NK-92 (cell line): ENCODE results near the gene KRT3.

Experiments used
- DNase-seq: peaks from one replicate; lab custom pipeline; 2025; ENCODE audit not compliant: unreplicated experiment; lab: John Stamatoyannopoulos, UW

KRT3 gene

DNA sequence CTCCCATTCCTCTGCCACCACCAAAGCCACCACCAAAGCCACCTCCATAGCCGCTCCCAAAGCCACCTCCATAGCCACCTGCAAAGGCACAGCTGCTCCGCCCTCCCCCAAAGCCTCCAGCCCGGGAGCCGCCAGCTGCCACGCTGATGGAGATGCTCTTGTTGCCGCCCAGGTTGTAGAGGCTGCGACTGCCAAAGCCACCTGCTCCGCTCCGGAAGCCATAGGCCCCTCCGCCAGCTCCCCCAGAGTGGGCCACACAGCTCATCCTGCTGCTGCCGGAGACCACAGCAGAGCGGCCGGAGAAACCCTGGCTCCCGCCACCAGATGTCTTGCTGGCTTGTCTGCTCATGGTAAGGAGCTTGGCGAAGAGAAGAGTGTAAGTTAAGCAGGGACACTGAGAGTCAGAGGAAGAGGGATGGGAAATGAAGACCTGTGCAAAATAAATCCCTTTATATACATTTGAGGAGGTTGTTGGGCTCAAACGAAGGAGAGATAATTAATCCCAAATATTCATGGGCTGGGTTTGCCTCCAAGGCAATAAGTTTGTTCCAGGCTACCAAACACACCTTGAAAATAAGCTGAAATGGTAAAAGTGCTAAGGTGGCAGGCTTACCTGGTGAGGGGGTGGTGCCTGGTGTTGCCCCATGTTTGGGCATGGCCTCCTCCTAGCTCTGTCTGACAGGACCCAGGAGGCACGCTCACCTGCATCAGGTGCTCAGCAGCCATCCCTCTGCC is at the start of gene KRT3:
KRT3 (minus strand) TSS at position 424 of the 735 bp plus-strand sequence; CDS start at position 349, 75 bp downstream.
- no peak for DNase-seq

GRCh38 chr12:52844386-52844785 is 48.5 kb upstream of the KRT3 start:
- no peak for DNase-seq

GRCh38 chr12:52839436-52840105 is 43.7 kb upstream of the KRT3 start:
- no peak for DNase-seq

GRCh38 chr12:52838609-52839435 is 42.9 kb upstream of the KRT3 start:
- no peak for DNase-seq

DNA sequence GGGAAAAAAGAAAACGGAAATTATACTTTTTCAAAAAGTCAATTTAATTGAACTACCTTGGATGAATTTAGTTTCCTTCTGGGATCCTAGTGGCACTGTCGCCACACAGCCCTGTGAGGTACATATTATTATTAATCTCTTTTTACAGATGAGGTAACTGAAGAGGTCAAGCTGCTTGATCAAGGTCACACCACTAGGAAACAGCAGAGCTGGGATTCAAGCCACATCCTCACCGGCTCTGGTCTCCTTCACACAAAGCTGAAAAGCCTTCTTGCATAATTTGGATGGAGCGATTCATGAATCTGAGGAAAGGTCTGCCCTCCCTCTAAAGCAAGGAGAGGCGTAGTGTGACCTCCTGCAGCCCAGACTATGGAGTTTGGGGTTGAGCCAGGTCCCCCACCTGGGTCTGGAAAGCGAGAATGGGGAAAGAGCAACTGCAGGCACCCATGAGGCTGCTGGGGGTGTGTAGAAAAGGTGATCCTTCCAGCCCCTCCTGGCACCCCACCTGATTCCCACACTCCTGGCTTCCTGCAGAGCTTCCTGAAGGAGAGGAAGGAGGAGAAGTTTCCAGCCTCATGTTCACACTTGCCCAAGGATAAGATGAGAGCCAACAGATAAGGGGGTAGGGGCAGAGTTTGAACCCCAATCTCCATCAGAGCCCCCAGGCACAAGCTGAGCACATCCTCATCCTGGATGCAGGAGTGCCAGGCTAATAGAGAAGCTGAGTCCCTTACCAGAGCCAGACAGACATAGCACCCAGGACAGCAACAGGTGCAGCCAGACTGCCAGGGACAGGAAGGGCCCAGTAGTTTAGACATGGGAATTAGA is 42.1 kb upstream of the KRT3 start:
- DNase-seq = no peak

DNA sequence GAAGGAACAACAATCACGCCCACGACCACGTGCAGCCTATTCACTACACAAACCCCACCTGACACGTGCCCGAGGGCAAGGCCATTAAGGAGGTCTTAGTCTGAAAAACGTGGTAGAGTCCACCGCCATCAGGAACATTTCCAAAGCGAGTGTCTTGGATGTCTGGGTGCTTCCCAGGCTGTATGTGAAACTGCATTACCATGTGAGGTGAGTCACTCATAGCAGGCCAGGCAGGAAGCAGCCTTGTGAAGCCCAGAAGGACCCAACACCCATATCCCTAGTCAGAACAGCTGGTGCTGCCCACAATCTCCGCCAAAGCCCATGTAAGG is 41.5 kb upstream of the KRT3 start:
- DNase-seq = no peak

- no peak for DNase-seq
Measured at GRCh38 chr12:52836491-52837412, 40.8 kb upstream of the KRT3 start.

DNA sequence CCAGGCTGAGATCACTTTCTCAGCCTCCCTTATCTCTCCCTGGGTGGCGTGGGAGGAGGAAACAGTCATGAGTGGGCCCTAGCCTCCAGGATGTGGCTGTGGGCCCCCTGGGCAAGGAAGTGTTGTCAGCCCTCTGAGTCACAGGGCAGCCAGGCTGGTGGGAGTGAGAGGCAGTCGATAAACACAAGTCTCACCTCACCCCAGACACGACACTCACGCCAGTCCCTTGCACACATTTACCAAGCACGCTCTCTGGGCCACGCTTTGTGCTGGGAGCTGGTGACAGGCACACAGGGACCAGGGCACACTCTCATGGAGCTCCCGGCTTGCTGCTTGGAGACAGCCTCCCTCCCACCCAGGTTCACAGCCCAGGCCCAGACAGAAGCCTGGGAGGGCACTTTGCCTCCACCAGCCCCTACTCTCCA is 40.1 kb upstream of the KRT3 start:
- no peak for DNase-seq

GRCh38 chr12:52835271-52836041 is 39.5 kb upstream of the KRT3 start:
- no peak for DNase-seq

GRCh38 chr12:52834727-52835001 is 38.7 kb upstream of the KRT3 start:
- no peak for DNase-seq

- no peak for DNase-seq
Measured at GRCh38 chr12:52833922-52834726, 38.2 kb upstream of the KRT3 start, which contains the start of gene KRT79. KRT79 (minus strand) TSS chr12:52834311; CDS start chr12:52834260, 51 bp downstream.

DNA sequence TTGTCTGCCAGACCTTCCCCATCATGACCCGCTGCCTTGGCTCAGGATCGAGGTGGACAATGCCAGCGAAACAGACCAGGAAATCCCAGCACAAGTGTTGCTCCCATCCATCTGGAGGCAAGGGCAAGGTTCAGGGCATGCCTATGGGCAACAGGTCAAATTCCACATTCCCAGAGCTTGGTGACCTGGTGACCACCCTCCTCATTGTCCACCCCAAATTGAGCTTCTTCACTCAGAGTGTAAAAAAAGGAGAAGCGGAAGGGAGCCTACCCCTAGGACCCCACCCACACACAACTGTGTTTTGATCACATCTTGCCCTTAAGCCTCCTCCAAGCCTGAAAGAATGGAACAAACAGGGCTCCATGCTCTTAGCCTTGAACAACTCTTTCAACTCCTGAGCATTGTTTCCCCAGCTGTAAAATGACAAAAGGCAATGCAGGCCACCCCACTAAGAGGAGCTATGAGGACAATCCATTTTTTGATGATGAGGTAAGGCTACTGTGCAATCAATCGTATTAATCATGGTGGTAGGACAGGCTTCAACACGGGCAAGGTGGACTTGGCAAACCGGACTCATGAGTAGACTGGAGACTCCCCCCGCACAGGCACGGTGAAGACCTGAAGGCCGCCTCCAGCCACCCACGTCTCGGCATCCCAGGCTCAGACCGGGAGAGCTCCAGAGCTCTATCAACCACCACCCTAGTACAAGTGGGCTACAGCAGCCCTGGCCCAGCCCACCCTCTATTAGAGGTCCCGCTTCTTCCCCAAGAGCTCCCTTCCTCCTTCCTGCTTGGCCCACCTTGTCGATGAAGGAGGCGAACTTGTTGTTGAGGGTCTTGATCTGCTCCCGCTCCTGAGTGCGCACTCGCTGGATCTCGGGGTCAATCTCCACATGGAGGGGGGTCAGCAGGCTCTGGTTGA is 37.3 kb upstream of the KRT3 start:
- no peak for DNase-seq

- no peak for DNase-seq
Measured at GRCh38 chr12:52832451-52832850, 36.5 kb upstream of the KRT3 start.

- DNase-seq = no peak
Measured at GRCh38 chr12:52831251-52831650, 35.3 kb upstream of the KRT3 start.

GRCh38 chr12:52829986-52830770 is 34.3 kb upstream of the KRT3 start:
- no peak for DNase-seq

DNA sequence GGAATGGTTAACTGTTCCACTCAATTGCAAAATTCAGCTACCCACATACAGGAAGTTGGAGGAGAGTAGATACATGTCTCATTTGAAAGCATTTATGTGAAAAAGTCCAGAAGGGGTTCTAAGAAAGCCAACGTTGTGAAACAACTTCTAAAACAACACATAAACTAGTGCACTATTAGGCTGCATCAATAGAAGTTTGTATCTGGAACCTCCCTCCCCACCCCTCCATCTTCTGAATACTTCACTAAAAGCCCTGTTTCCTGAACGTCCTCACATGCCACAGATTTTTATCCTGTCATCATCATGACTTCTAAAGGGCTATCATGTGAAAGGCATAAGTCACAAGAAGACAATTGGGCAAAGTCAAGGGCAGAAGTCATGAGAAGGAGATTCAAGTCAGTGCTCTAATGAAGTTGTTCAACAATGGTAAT is 32.7 kb upstream of the KRT3 start:
- DNase-seq = no peak

DNA sequence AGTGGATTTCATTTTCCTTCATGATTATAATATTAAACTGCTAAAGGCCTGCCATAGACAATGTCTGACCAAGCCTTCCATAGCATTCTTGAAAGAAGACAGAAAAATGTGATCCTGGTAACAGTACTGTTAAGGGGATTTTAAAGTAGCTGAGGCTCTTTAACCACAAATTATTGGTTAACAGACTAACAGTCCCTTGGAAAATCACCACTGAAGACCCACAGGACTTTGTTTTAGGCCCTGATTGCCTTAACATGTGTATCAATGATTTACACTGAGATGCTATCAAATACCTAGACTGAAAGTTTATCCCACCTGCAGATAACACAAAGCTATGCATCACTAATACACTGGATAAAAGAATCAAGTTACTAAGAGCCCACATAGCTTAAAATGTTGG is 32.2 kb upstream of the KRT3 start:
- no peak for DNase-seq
